GM19240 (cell line): ENCODE measurements around the gene PRKACG.

Source experiments
- DNase-seq: peaks from one replicate; pipeline ENCODE4 v3.0.0; 2011; ENCODE audit warnings: low spot score; ENCODE audit not compliant: insufficient read length

The PRKACG gene

DNA sequence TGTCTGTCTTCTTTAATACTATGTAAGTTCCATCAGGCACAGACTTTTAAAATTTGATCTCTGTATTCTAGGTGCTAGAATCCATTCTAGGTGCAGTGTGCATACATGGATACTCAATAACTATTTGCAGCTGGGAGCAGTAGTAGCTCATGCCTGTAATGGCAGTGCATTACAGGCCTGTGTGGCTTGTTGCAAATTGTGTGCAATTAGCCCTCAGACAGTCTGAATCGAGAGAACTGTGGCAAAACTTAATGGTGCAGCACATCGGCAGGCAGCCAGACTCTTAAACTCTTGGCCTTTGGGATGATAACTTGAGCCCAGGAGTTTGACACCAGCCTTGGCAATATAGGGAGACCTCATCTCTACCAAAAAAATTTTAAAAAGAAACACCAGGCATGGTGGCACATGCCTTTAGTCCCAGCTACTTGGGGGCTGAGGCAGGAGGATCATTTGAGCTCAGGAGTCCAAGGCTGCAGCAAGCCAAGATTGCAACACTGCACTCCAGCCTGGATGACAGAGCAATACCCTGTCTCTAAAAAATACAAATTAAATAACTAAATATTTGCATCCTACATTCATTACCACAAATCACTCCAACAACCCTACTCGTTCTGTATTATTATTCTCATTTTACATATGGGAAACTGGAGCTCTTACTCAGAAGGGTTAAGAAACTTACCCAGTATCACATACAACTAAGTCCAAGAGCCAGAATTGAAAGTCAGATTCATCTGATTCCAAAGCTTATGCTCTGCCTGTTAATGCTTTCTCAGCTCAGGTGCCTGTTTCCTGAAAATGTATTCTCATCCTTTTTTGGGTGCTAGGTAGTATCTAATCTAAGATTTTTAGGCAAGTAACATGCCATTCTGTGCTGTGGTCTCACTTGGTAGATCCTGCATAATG lies 30.1 kb downstream of the PRKACG start:
- DNase-seq = no peak

DNA sequence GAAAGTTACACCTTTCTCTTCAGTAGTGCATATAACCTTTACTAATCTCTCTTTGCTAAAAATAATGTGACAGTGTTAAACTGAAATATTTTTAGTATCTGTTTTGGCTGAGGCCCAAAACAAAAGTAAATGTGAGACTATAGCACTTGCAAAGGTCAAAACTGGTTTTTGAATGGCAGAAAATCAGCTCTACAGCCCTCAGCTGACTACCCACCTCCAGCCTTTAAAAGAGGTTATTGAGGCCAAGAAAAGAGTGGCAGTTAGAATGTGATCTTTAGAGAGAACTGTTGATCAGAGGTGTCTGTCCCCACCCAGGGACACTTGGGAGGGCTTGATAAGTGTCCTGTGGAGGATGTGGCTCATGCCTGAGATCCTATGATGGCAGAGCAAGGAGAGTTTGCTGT lies 30.9 kb downstream of the PRKACG start:
- no peak for DNase-seq

DNA sequence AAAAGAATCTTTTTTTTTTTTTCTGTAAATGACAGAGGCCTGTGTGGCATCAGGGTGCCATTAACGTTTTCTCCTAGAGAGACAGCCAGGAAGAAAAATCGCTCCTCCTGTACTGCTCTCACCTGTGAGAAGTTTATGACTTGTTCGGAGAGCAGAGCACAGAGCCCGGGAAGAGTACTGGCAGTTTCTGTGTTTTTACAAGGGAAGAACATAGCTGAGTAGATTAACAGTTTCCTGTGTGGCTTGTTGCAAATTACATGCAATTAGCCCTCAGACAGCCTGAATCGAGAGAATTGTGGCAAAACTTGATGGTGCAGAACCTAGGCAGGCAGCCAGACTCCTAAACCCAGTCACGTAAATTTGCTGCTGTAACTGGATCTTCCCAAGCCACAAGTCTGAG lies 32.1 kb downstream of the PRKACG start:
- no peak for DNase-seq

DNA sequence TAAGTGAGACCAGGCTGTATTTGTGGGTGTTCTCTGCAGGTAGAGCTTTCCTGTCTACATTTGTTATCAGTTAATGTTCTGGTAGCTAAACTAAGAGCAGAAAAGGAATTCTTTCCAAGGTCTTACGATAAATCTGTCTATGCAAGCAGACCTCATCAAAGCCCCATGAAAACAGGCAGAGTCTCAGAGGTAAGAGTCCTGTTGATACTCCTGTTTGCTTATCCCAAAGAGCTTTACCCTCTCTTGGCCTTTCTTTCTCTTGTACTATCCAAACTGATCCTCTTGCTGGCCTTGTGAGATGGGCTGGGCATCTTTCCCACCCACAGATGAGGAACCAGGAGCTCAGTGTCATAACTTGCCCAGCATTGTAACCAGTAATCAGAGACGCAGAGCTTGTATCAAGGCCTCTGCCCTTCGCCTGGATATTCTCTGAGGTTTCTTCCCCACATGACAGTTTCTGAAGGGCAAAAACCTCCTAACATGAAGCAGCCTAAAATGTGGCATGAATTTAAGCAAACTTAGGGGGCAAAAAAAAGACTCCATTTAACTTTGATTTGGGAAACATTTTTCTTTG lies 33.5 kb downstream of the PRKACG start:
- no peak for DNase-seq

- DNase-seq = no peak
Observed at GRCh38 chr9:68979538-68980314, 34.2 kb downstream of the PRKACG start.

- DNase-seq = no peak
Observed at GRCh38 chr9:68978501-68978900, 35.4 kb downstream of the PRKACG start.

- DNase-seq = no peak
Observed at GRCh38 chr9:68978066-68978465, 35.8 kb downstream of the PRKACG start.

- DNase-seq = no peak
Observed at GRCh38 chr9:68975365-68976043, 38.4 kb downstream of the PRKACG start.

- DNase-seq = no peak
Observed at GRCh38 chr9:68974901-68975300, 39.0 kb downstream of the PRKACG start.

- peak; percentile 41 for DNase-seq
Observed at GRCh38 chr9:68974431-68974830, 39.5 kb downstream of the PRKACG start.

DNA sequence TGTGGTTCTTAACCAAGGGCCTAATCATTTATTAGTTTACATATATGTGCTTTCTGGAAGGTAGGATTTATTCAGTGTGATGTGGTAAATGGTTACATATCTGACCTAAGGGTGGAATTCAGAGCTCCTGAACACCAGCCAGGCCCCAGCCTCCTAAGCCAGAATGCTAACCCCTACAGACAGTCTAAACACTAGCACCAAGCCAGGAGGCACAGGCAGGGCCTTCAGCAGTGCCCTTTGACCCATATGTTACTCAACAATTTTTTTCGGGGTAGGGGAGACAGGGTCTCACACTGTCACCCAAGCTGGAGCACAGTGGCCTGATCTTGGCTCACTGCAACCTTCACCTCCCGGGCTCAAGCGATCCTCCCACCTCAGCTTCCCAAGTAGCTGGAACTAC lies 40.3 kb downstream of the PRKACG start:
- DNase-seq = no peak

DNA sequence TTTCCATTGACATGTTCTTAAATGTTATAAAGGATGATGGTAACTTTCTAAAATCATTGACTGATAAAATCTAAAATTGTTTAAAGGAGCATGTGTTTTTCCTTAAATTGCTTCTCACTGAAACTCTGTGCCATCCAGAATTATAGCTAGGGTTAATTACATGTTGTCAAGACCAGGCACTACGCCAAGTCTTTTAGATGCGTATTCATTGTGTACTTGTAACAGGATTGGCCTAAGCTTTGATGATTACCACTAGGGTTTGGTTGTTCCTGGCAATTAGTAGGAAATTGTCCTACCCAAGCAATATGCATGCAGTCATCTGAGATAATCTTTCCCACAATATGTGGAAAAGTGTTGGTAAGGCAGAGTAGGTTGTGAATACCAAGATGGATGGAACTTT lies 43.8 kb downstream of the PRKACG start:
- DNase-seq = no peak

DNA sequence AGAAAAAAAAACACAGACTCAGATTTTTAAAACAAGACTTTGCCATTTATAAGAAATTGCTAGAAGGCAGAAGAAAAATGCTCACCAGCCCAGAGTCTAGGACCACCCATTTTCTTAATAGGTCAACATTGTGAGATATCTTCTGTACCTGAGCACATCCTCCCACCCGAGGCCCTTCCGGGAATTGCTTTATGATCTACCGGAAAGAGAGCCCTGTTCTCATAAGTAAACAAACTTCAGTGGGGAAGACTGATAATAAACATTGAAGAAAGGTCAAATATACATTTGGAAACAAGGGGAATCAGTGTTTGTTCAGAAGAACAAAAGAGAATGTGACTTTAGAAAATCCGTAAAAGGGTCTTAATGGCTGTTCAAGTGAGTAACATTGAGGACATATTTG lies 44.4 kb downstream of the PRKACG start:
- DNase-seq = no peak

- DNase-seq = no peak
Observed at GRCh38 chr9:68967800-68968199, 46.1 kb downstream of the PRKACG start.

DNA sequence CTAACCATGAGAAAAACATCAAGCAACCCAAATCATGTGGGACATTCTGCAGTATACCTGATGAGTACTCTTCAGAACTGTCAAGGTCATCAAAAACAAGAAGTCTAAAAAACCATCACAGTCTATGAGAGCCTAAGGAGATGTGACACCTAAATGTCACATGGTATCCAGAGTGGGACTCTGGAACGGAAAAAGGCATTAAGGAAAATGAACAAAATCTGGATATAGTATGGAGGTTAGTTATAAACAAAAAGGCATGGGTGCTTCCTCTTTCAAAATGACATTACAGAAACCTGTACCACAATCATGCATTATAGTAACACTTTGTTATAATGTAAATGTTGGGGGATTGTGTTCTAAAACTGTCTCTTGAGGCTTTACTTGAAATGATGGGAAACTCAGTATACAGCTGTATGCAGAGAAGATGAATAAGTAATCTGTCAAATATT lies 47.4 kb downstream of the PRKACG start:
- no peak for DNase-seq

- no peak for DNase-seq
Observed at GRCh38 chr9:68964765-68965164, 49.1 kb downstream of the PRKACG start.

- DNase-seq = no peak
Observed at GRCh38 chr9:68964102-68964541, 49.8 kb downstream of the PRKACG start.

GRCh38 chr9:68963416-68963815 lies 50.5 kb downstream of the PRKACG start:
- no peak for DNase-seq
